H9 (cell line): ENCODE data around the gene ABHD11. TPM values are rescaled to one million over a fixed set of nuclear protein-coding genes. Genes with fewer than 3 reads are reported as not detected.

Source experiments
- DNase-seq: peaks from one replicate; pipeline ENCODE4 v3.0.0-alpha.2; 2017
- H2AFZ ChIP-seq: one replicate; pipeline ENCODE4 v1.6.1; 2013; ENCODE audit warnings: mild to moderate bottlenecking, low read length, control low read depth, moderate library complexity
- H2AK5ac ChIP-seq: 2 replicates; pipeline ENCODE4 v1.6.1; 2013; ENCODE audit warnings: low read length, control low read depth, mixed read lengths; ENCODE audit not compliant: insufficient read length
- H2BK120ac ChIP-seq: one replicate; pipeline ENCODE4 v1.6.1; 2013; ENCODE audit warnings: low read depth, mild to moderate bottlenecking, low read length, control low read depth, inconsistent platforms; ENCODE audit not compliant: poor library complexity, severe bottlenecking
- H2BK12ac ChIP-seq: 2 replicates; pipeline ENCODE4 v1.6.1; 2013; ENCODE audit warnings: low read length, control low read depth, mixed read lengths, low read depth; ENCODE audit not compliant: insufficient read length
- H2BK15ac ChIP-seq: 2 replicates; pipeline ENCODE4 v1.6.1; 2013; ENCODE audit warnings: low read depth, low read length, control low read depth
- H2BK20ac ChIP-seq: one replicate; pipeline ENCODE4 v1.6.1; 2013; ENCODE audit warnings: low read depth, mild to moderate bottlenecking, low read length, control low read depth, inconsistent platforms; ENCODE audit not compliant: poor library complexity, severe bottlenecking
- H2BK5ac ChIP-seq: 2 replicates; pipeline ENCODE4 v1.6.1; 2013; ENCODE audit warnings: low read length, control low read depth, mixed read lengths; ENCODE audit not compliant: insufficient read length
- H3K14ac ChIP-seq: 2 replicates; pipeline ENCODE4 v1.6.1; 2013; ENCODE audit warnings: low read length, control low read depth; ENCODE audit not compliant: insufficient read depth
- H3K18ac ChIP-seq: 2 replicates; pipeline ENCODE4 v1.6.1; 2013; ENCODE audit warnings: low read depth, mild to moderate bottlenecking, mixed read lengths, low read length, control low read depth; ENCODE audit not compliant: insufficient read length
- H3K23ac ChIP-seq: 2 replicates; pipeline ENCODE4 v1.6.1; 2013; ENCODE audit warnings: low read length, control low read depth, mixed read lengths, low read depth; ENCODE audit not compliant: insufficient read length
- H3K23me2 ChIP-seq: 2 replicates; pipeline ENCODE4 v1.6.1; 2013; ENCODE audit warnings: low read depth, mild to moderate bottlenecking, mixed read lengths, low read length, control low read depth; ENCODE audit not compliant: insufficient read length, poor library complexity, severe bottlenecking
- H3K27ac ChIP-seq: 2 replicates; pipeline ENCODE4 v1.5.1; 2013; ENCODE audit warnings: low read length, control low read depth, mixed read lengths, low read depth; ENCODE audit not compliant: insufficient read length
- H3K27me3 ChIP-seq: 2 replicates; pipeline ENCODE4 v1.6.1; 2013; ENCODE audit warnings: low read length, control low read depth, inconsistent platforms; ENCODE audit not compliant: insufficient read depth
- H3K4ac ChIP-seq: 2 replicates; pipeline ENCODE4 v1.6.1; 2013; ENCODE audit warnings: low read depth, mild to moderate bottlenecking, control low read depth, inconsistent platforms, low read length, moderate library complexity
- H3K4me1 ChIP-seq: 2 replicates; pipeline ENCODE4 v1.6.1; 2013; ENCODE audit warnings: low read length, control low read depth, inconsistent platforms; ENCODE audit not compliant: insufficient read depth
- H3K4me2 ChIP-seq: 2 replicates; pipeline ENCODE4 v1.6.1; 2013; ENCODE audit warnings: low read length, control low read depth, mixed read lengths; ENCODE audit not compliant: insufficient read length, insufficient read depth
- H3K56ac ChIP-seq: 2 replicates; pipeline ENCODE4 v1.6.1; 2013; ENCODE audit warnings: low read depth, mild to moderate bottlenecking, mixed read lengths, low read length, control low read depth; ENCODE audit not compliant: insufficient read length
- H3K79me1 ChIP-seq: 2 replicates; pipeline ENCODE4 v1.6.1; 2013; ENCODE audit warnings: low read depth, mild to moderate bottlenecking, moderate library complexity, low read length, control low read depth, inconsistent platforms; ENCODE audit not compliant: insufficient read depth, poor library complexity, severe bottlenecking
- H3K79me2 ChIP-seq: 2 replicates; pipeline ENCODE4 v1.6.1; 2013; ENCODE audit warnings: low read length, control low read depth, inconsistent platforms; ENCODE audit not compliant: insufficient read depth
- H3K9ac ChIP-seq: 2 replicates; pipeline ENCODE4 v1.6.1; 2013; ENCODE audit warnings: low read length, control low read depth, mixed read lengths; ENCODE audit not compliant: insufficient read length; ENCODE audit errors: extremely low read depth
- H3K9me3 ChIP-seq: one replicate; pipeline ENCODE4 v1.6.1; 2013; ENCODE audit warnings: low read depth, low read length, inconsistent platforms; ENCODE audit not compliant: control insufficient read depth
- H3T11ph ChIP-seq: one replicate; pipeline ENCODE4 v1.6.1; 2013; ENCODE audit warnings: mild to moderate bottlenecking, low read length, control low read depth, inconsistent platforms
- H4K20me1 ChIP-seq: one replicate; pipeline ENCODE4 v1.6.1; 2013; ENCODE audit not compliant: control insufficient read depth, insufficient read length, insufficient read depth
- H4K5ac ChIP-seq: 2 replicates; pipeline ENCODE4 v1.6.1; 2013; ENCODE audit warnings: low read depth, mild to moderate bottlenecking, mixed read lengths, low read length, control low read depth; ENCODE audit not compliant: insufficient read length
- H4K8ac ChIP-seq: replicated peaks from 2 replicates; pipeline ENCODE4 v1.6.1; 2013; ENCODE audit warnings: low read length, control low read depth, mixed read lengths, low read depth; ENCODE audit not compliant: insufficient read length
- H4K91ac ChIP-seq: 2 replicates; pipeline ENCODE4 v1.6.1; 2013; ENCODE audit warnings: low read depth, mild to moderate bottlenecking, moderate library complexity, mixed read lengths, low read length, control low read depth; ENCODE audit not compliant: insufficient read length
- H3K27ac Mint-ChIP-seq, 3 experiments: 2 replicates in 2 of 3; 3 replicates in 1 of 3; pipeline ENCODE4 v1.8.0; 2020 to 2021; ENCODE audit warnings: mixed read lengths in 3 of 3, mild to moderate bottlenecking in 1 of 3, moderate library complexity in 1 of 3
- H3K27me3 Mint-ChIP-seq: 2 replicates; pipeline ENCODE4 v1.8.0; 2021; ENCODE audit warnings: low read depth, mild to moderate bottlenecking, moderate library complexity, mixed read lengths
- H3K36me3 Mint-ChIP-seq, 3 experiments: 2 replicates in 2 of 3; 3 replicates in 1 of 3; pipeline ENCODE4 v1.8.0; 2020 to 2021; ENCODE audit warnings: low read depth in 3 of 3, mixed read lengths in 3 of 3; ENCODE audit not compliant: insufficient read depth in 1 of 3
- H3K4me1 Mint-ChIP-seq, 2 experiments: 2 replicates each; pipeline ENCODE4 v1.8.0; 2020; ENCODE audit warnings: mixed read lengths in 2 of 2
- H3K4me3 Mint-ChIP-seq, 2 experiments: 2 replicates in 1 of 2; 3 replicates in 1 of 2; pipeline ENCODE4 v1.8.0; 2020 to 2021; ENCODE audit warnings: mild to moderate bottlenecking in 2 of 2, mixed read lengths in 2 of 2, moderate library complexity in 1 of 2
- H3K9me3 Mint-ChIP-seq, 2 experiments: 2 replicates in 1 of 2; 3 replicates in 1 of 2; pipeline ENCODE4 v1.8.0; 2020; ENCODE audit warnings: mild to moderate bottlenecking in 2 of 2, mixed read lengths in 2 of 2, moderate library complexity in 1 of 2
- WGBS: extraction: QIAGEN DNeasy Blood & Tissue Kit; methylation state at CpG from one replicate; pipeline ENCODE4 v1.1.7; 2013; ENCODE audit warnings: missing lambda C conversion rate, low lambda C conversion rate, mixed read lengths; ENCODE audit not compliant: insufficient read length; ENCODE audit errors: extremely low coverage; 5-methylcytosine and 5-hydroxymethylcytosine counted together
- total RNA-seq: library from RNA; stranded (reverse); gene quantifications from 2 replicates; pipeline ENCODE4 v1.2.1, GENCODE V29; 2021
- TF ChIP-seq, protein P1 (sequence below): fragments of 200-600 bp; sonication (generic); conservative IDR thresholded peaks from 3 replicates; pipeline ENCODE4 v1.8.0; 2021; ENCODE audit warnings: antibody characterized with exemption, mild to moderate bottlenecking

ABHD11 gene
- total RNA-seq, 1 experiment from 2014 or later, result 34.4 TPM

DNA sequence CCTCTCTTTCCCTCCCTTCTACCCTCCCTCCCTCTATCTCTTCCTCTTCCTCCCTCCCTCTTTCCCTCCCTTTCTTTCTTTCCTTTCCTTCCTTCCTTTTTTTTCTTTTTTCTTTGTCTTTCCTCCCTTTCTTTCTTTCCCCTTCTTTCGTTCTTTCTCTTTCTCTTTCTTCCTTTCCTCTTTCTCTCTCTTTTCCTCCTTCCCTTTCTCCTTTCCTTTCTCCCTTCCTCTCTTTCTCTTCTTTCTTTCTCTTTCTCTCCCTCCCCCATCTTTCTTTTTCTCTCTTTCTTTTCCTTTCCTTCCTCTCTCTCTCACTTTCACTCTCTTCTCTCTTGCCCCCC lies 24.0 kb upstream of the ABHD11 start:
- no CpG with 5 or more reads among the region's 1 CpG for WGBS

More for the DNA sequence above, 24.0 kb upstream of the ABHD11 start:
- no peaks in the 10 kb centered on the region for H3K27me3 ChIP-seq
- no peak overlapping the region for H2BK120ac ChIP-seq
- H3K27me3 Mint-ChIP-seq, result peaks cover 6% of the 10 kb centered on the region
- no peak overlapping the region for H3K27ac ChIP-seq
- H3K79me2 ChIP-seq, result no peaks in the 10 kb centered on the region
- H3K4me1 Mint-ChIP-seq, result peaks cover 12 to 25% of the 10 kb centered on the region in 2 experiments
- H3K56ac ChIP-seq, result no peak overlapping the region
- TF ChIP-seq, protein P1, sequence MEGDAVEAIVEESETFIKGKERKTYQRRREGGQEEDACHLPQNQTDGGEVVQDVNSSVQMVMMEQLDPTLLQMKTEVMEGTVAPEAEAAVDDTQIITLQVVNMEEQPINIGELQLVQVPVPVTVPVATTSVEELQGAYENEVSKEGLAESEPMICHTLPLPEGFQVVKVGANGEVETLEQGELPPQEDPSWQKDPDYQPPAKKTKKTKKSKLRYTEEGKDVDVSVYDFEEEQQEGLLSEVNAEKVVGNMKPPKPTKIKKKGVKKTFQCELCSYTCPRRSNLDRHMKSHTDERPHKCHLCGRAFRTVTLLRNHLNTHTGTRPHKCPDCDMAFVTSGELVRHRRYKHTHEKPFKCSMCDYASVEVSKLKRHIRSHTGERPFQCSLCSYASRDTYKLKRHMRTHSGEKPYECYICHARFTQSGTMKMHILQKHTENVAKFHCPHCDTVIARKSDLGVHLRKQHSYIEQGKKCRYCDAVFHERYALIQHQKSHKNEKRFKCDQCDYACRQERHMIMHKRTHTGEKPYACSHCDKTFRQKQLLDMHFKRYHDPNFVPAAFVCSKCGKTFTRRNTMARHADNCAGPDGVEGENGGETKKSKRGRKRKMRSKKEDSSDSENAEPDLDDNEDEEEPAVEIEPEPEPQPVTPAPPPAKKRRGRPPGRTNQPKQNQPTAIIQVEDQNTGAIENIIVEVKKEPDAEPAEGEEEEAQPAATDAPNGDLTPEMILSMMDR, result no peak
- H4K8ac ChIP-seq, result no peak overlapping the region
- no peak overlapping the region for H2BK5ac ChIP-seq
- no peak overlapping the region for H2AFZ ChIP-seq
- no peak overlapping the region for H3K9ac ChIP-seq
- no peaks in the 10 kb centered on the region for H3K9me3 Mint-ChIP-seq
- H3K9me3 ChIP-seq, result no peaks in the 10 kb centered on the region
- H3K23ac ChIP-seq, result no peak overlapping the region
- H3K4ac ChIP-seq, result no peak overlapping the region
- H4K91ac ChIP-seq, result no peak overlapping the region
- no peak overlapping the region for H2BK12ac ChIP-seq
- no peak overlapping the region for H2AK5ac ChIP-seq
- DNase-seq, result no peak
- peaks cover 0 to 3% (median under 1%) of the 10 kb centered on the region in 3 experiments; a peak in 2 of 7 replicates for H3K36me3 Mint-ChIP-seq
- no peaks in the 10 kb centered on the region for H3K23me2 ChIP-seq
- H3K4me3 Mint-ChIP-seq, result peak overlapping the region in 1 of 2 experiments; percentile 23; a peak in 1 of 5 replicates
- no peak overlapping the region for H2BK20ac ChIP-seq
- no peak overlapping the region for H3K4me2 ChIP-seq
- H4K20me1 ChIP-seq, result no peaks in the 10 kb centered on the region
- H3K4me1 ChIP-seq, result peaks cover 4% of the 10 kb centered on the region; the same call in 1 of the 2 replicates
- H3K79me1 ChIP-seq, result no peaks in the 10 kb centered on the region
- no peak overlapping the region for H4K5ac ChIP-seq
- no peak overlapping the region for H3T11ph ChIP-seq
- H3K18ac ChIP-seq, result no peak overlapping the region
- H3K14ac ChIP-seq, result no peak overlapping the region
- H2BK15ac ChIP-seq, result no peak overlapping the region
- H3K27ac Mint-ChIP-seq, result peak overlapping the region in 1 of 3 experiments; percentile 34; a peak in 1 of 7 replicates
